ENCODE measurements around the gene BHLHE40. TPM values are rescaled to one million over a fixed set of nuclear protein-coding genes. Genes with fewer than 3 reads are reported as not detected.

The BHLHE40 gene
- total RNA-seq: 0.21 and 0.32 TPM in 2 replicates
- long read RNA-seq: 0 reads

- H3K9me3 Mint-ChIP-seq: no peaks in the 10 kb centered on the region
- no peak within 1 kb of the TSS for H3K27ac Mint-ChIP-seq (ENCODE audit: unreplicated experiment)
Measured at GRCh38 chr3:4979428-4980228, at the start of gene BHLHE40. Gene BHLHE40 (plus strand): TSS chr3:4979437. CDS start chr3:4979719, 282 bp downstream.

GRCh38 chr3:4930501-4930900 lies 48.7 kb upstream of the BHLHE40 start:
- H3K27ac Mint-ChIP-seq (ENCODE audit: unreplicated experiment): no peak overlapping the region
- no peak for DNase-seq (ENCODE audit: low read depth, low spot score)
- no peaks in the 10 kb centered on the region for H3K4me1 Mint-ChIP-seq
- no peak for TF ChIP-seq CTCF (conservative IDR thresholded peaks at IDR 0.05)
- no peaks in the 10 kb centered on the region for H3K9me3 Mint-ChIP-seq
- no peak overlapping the region for H3K4me3 Mint-ChIP-seq
- no peaks in the 10 kb centered on the region for H3K36me3 Mint-ChIP-seq (ENCODE audit: low read depth)
- H3K27me3 Mint-ChIP-seq (ENCODE audit: low read depth): no peaks in the 10 kb centered on the region

More at GRCh38 chr3:4979428-4980228, at the start of gene BHLHE40:
- TF ChIP-seq CTCF (conservative IDR thresholded peaks at IDR 0.05): no peak
- DNase-seq (ENCODE audit: low read depth, low spot score): peak; percentile 33
- Mint-ChIP-seq H3K4me3 (peak within 1 kb of the TSS; percentile 87), H3K36me3 (ENCODE audit: low read depth) (no peaks in the 10 kb centered on the region), H3K4me1 (peaks cover 20% of the 10 kb centered on the region), H3K27me3 (ENCODE audit: low read depth) (peaks cover 83% of the 10 kb centered on the region)

GRCh38 chr3:4934050-4934449 lies 45.2 kb upstream of the BHLHE40 start:
- no peaks in the 10 kb centered on the region for H3K4me1 Mint-ChIP-seq
- H3K27me3 Mint-ChIP-seq (ENCODE audit: low read depth): no peaks in the 10 kb centered on the region
- H3K27ac Mint-ChIP-seq (ENCODE audit: unreplicated experiment): no peak overlapping the region
- no peaks in the 10 kb centered on the region for H3K9me3 Mint-ChIP-seq
- no peak for DNase-seq (ENCODE audit: low read depth, low spot score)
- H3K36me3 Mint-ChIP-seq (ENCODE audit: low read depth): no peaks in the 10 kb centered on the region
- TF ChIP-seq CTCF (conservative IDR thresholded peaks at IDR 0.05): no peak
- H3K4me3 Mint-ChIP-seq: no peak overlapping the region

- H3K27ac Mint-ChIP-seq (ENCODE audit: unreplicated experiment): no peak overlapping the region
- TF ChIP-seq CTCF (conservative IDR thresholded peaks at IDR 0.05): no peak
- H3K9me3 Mint-ChIP-seq: no peaks in the 10 kb centered on the region
- H3K4me3 Mint-ChIP-seq: no peak overlapping the region
- H3K36me3 Mint-ChIP-seq (ENCODE audit: low read depth): no peaks in the 10 kb centered on the region
- no peak for DNase-seq (ENCODE audit: low read depth, low spot score)
- no peaks in the 10 kb centered on the region for H3K4me1 Mint-ChIP-seq
- no peaks in the 10 kb centered on the region for H3K27me3 Mint-ChIP-seq (ENCODE audit: low read depth)
Measured at GRCh38 chr3:4935347-4935746, 43.9 kb upstream of the BHLHE40 start.

GRCh38 chr3:4936982-4937614 lies 42.1 kb upstream of the BHLHE40 start:
- Mint-ChIP-seq H3K4me3 (no peak overlapping the region), H3K4me1 (no peaks in the 10 kb centered on the region), H3K9me3 (no peaks in the 10 kb centered on the region), H3K27ac (ENCODE audit: unreplicated experiment) (no peak overlapping the region), H3K27me3 (ENCODE audit: low read depth) (no peaks in the 10 kb centered on the region), H3K36me3 (ENCODE audit: low read depth) (no peaks in the 10 kb centered on the region)
- no peak for DNase-seq (ENCODE audit: low read depth, low spot score)
- no peak for TF ChIP-seq CTCF (conservative IDR thresholded peaks at IDR 0.05)

All from neural crest cell (in vitro differentiated cells).